Esophagus muscularis mucosa (tissue), 4 donors: ENCODE measurements around the gene TMCC2. TPM values are rescaled to one million over a fixed set of nuclear protein-coding genes. Genes with fewer than 3 reads are reported as not detected.

Experiments
- DNase-seq: peaks from one replicate; pipeline ENCODE4 v3.0.0-alpha.2; 2017; ENCODE audit errors: extremely low spot score
- H3K27ac ChIP-seq, 4 donors: fragments of 200-600 bp; sonication (generic); replicated peaks in 1 of 4; 1 replicate in 3 of 4; 2 replicates in 1 of 4; pipeline ENCODE4 v1.5.1; 2016 to 2019; ENCODE audit warnings: mild to moderate bottlenecking in 1 of 4
- H3K27me3 ChIP-seq, 4 donors: fragments of 200-600 bp; sonication (generic); one replicate each; pipeline versions ENCODE4 v1.5.1 to v1.6.0; 2016 to 2019
- H3K36me3 ChIP-seq, 4 donors: fragments of 200-600 bp; sonication (generic); one replicate each; pipeline ENCODE4 v1.5.1; 2016 to 2019
- H3K4me1 ChIP-seq, 4 donors: fragments of 200-600 bp; sonication (generic); one replicate each; pipeline ENCODE4 v1.5.1; 2016 to 2019
- H3K4me3 ChIP-seq, 4 donors: fragments of 200-600 bp; sonication (generic); 1 replicate in 2 of 4; 2 replicates in 2 of 4; pipeline ENCODE4 v1.5.1; 2016 to 2019; ENCODE audit warnings: mild to moderate bottlenecking in 4 of 4, moderate library complexity in 1 of 4
- H3K9me3 ChIP-seq, 4 donors: fragments of 200-600 bp; sonication (generic); 1 replicate in 3 of 4; 2 replicates in 1 of 4; pipeline ENCODE4 v1.5.1; 2016 to 2019
- EP300 ChIP-seq: sonication (generic); formaldehyde crosslinking; IDR thresholded peaks from one replicate; pipeline ENCODE4 v1.6.1; 2017; ENCODE audit warnings: antibody characterized with exemption
- POLR2A ChIP-seq: fragments of 450-650 bp; IDR thresholded peaks from one replicate; pipeline ENCODE4 v1.6.1; 2017; ENCODE audit warnings: antibody characterized with exemption, moderate library complexity, mild to moderate bottlenecking, low read depth
- POLR2AphosphoS5 ChIP-seq, 2 donors: sonication (generic); formaldehyde crosslinking; IDR thresholded peaks; one replicate each; pipeline ENCODE4 v1.6.1; 2017; ENCODE audit warnings: antibody characterized with exemption in 2 of 2
- WGBS: methylation state at CpG from one replicate; pipeline ENCODE4 v1.1.5; 2018; 5-methylcytosine and 5-hydroxymethylcytosine counted together
- intact Hi-C: fragments of 100-400 bp; cut with DNase I; formaldehyde crosslinking; loops from one replicate; pipeline ENCODE4 v1.15.1; 2023
- total RNA-seq, 4 donors: library from RNA; depleted of rRNA; stranded (reverse); fragments of >200 nt; gene quantifications; one replicate each; pipeline versions ENCODE4 v1.1.0 to v1.2.1, GENCODE V29; 2016
- TF ChIP-seq, protein P1 (sequence below), 3 experiments: fragments of 200-600 bp in 2 of 3; fragments of 450-650 bp in 1 of 3; sonication (generic) in 2 of 3; IDR thresholded peaks; one replicate each; pipeline ENCODE4 v1.5.1; 2017 to 2019; ENCODE audit warnings: antibody characterized with exemption in 3 of 3, mild to moderate bottlenecking in 2 of 3, moderate library complexity in 1 of 3

TMCC2 gene
- total RNA-seq, 4 donors from 2014 or later: 4.1 to 8.2 (median 5.9) TPM

DNA sequence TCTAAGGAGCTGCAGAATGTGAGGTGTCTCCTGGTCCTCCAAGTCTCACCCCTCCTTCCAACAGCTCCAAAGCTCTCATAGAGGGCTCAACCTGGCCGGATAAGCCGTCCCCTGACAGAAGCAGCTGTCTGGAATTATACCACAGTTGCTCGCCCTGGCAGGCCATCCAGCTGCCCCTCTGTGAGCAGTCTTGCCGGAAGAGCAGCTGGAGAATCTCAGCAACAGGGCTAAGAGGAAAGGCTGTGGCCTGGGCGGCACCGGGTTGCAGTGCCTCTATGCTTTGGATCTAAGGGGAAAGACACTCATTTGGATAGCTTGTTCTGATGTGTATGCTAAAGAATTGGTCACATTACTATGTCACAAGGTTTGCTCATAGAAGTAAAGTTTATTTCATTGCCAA is 12.4 kb downstream of the TMCC2 start:
- Histone ChIP-seq H3K27ac (no peak overlapping the region), H3K36me3 (peaks cover 2 to 9% (median 7%) of the 10 kb centered on the region in 4 donors)
- WGBS: 57% methylated on average over 3 of the region's 6 CpGs

DNA sequence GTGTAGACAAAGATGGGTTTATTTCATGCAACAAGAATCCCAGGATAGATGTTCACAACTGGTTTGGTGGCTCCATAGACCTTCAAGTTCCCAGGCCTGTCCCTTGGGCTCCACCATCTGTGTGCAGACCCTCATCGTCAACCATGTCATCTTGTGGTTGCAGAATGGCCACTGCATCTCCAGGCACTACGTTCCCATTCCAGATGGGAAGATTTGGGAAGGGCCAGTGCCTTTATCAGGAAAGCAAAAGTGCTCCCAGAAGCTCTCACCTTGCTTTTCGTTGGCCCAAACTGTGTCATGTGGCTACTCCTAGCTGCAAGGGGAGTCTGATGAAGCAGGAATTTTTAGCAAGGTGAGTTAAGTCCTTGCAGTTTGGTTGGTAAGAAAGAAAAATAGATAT is 12.8 kb downstream of the TMCC2 start:
- Histone ChIP-seq H3K4me1 (peaks cover 6 to 22% (median 12%) of the 10 kb centered on the region in 4 donors), H3K27me3 (no peaks in the 10 kb centered on the region), H3K4me3 (no peak overlapping the region), H3K27ac (no peak overlapping the region), H3K36me3 (peaks cover 2 to 9% (median 7%) of the 10 kb centered on the region in 4 donors), H3K9me3 (no peaks in the 10 kb centered on the region)
- DNase-seq: no peak
- TF ChIP-seq POLR2AphosphoS5 (IDR thresholded peaks at IDR 0.05): no peak
- TF ChIP-seq, protein P1, sequence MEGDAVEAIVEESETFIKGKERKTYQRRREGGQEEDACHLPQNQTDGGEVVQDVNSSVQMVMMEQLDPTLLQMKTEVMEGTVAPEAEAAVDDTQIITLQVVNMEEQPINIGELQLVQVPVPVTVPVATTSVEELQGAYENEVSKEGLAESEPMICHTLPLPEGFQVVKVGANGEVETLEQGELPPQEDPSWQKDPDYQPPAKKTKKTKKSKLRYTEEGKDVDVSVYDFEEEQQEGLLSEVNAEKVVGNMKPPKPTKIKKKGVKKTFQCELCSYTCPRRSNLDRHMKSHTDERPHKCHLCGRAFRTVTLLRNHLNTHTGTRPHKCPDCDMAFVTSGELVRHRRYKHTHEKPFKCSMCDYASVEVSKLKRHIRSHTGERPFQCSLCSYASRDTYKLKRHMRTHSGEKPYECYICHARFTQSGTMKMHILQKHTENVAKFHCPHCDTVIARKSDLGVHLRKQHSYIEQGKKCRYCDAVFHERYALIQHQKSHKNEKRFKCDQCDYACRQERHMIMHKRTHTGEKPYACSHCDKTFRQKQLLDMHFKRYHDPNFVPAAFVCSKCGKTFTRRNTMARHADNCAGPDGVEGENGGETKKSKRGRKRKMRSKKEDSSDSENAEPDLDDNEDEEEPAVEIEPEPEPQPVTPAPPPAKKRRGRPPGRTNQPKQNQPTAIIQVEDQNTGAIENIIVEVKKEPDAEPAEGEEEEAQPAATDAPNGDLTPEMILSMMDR (IDR thresholded peaks at IDR 0.05): no peak
- TF ChIP-seq POLR2A: no peak
- TF ChIP-seq EP300: no peak
- intact Hi-C loops: no loop called here
- WGBS: 97% methylated on average over 3 of the region's 3 CpGs

More for the DNA sequence above, 12.4 kb downstream of the TMCC2 start:
- H3K4me3 ChIP-seq: no peak overlapping the region
- intact Hi-C loops: no loop called here
- H3K27me3 ChIP-seq: no peaks in the 10 kb centered on the region
- no peak for DNase-seq
- TF ChIP-seq EP300 (no peak), POLR2AphosphoS5 (IDR thresholded peaks at IDR 0.05) (no peak), POLR2A (no peak)
- TF ChIP-seq, protein P1 (IDR thresholded peaks at IDR 0.05): no peak
- H3K4me1 ChIP-seq: peaks cover 9 to 27% (median 17%) of the 10 kb centered on the region in 4 donors
- H3K9me3 ChIP-seq: no peaks in the 10 kb centered on the region

DNA sequence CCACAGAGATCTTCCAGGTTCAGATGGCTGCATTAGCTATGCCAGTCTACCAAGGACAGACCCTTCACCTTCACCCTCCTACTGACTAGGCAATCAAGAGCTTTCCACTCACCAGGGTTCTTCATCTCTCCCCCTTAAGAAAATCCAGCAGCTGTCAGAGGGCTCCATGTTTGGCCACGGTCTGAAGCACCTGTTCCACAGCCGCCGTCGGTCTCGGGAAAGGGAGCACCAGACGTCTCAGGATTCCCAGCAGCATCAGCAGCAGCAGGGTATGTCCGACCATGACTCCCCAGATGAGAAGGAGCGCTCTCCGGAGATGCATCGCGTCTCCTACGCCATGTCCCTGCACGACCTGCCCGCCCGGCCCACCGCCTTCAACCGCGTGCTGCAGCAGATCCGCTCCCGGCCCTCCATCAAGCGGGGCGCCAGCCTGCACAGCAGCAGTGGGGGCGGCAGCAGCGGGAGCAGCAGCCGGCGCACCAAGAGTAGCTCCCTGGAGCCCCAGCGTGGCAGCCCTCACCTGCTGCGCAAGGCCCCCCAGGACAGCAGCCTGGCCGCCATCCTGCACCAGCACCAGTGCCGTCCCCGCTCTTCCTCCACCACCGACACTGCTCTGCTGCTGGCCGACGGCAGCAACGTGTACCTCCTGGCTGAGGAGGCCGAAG is 13.8 kb downstream of the TMCC2 start:
- Histone ChIP-seq H3K36me3 (peaks cover 2 to 9% (median 7%) of the 10 kb centered on the region in 4 donors), H3K27ac (no peak overlapping the region), H3K4me1 (peaks cover 2 to 17% (median 8%) of the 10 kb centered on the region in 4 donors), H3K9me3 (no peaks in the 10 kb centered on the region), H3K4me3 (no peak overlapping the region), H3K27me3 (no peaks in the 10 kb centered on the region)
- no peak for DNase-seq
- 96% methylated on average over 22 of the region's 36 CpGs for WGBS
- TF ChIP-seq, protein P1 (IDR thresholded peaks at IDR 0.05): no peak
- TF ChIP-seq POLR2AphosphoS5 (IDR thresholded peaks at IDR 0.05) (no peak), EP300 (no peak), POLR2A (no peak)
- intact Hi-C loops: no loop called here

DNA sequence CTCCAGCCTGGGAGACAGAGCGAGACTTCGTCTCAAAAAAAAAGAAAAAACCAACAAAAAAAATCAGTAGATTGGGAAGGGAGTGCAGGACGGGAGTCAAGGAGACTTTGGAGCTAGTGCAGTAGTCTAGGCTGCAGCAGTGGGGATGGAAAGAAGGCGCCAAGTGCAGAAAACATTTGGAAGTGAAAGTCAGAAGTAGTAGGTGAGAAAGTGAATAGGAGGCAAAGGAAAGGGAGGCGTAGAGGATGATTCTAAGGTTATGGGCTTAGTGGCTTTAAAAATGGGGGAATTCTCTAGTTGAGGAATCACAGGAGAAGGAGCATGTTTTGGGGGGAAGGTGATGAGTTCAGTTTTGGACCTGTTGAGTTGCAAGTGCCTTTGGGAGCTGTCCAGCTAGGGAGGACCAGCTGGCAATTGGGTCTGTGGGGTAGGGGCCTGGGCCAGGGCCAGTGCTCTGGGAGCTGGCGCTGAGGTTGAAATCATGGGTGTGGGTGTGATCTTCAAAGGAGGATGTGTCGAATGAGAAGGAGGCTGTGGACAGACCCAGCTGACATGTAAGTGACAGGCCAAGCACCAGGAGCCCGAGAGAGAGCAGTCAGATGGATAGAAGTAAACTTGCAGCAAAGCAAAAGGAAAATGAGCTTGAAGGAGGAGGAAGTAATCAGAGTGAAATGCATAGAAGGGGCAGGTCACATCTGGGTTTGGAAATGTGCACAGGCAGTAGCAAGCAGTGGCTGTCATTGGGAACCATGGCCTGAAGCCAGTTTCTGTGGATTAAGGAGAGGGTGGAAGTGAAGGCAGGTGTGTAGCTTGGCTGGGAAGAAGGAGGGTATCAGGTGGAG is 15.8 kb downstream of the TMCC2 start:
- Histone ChIP-seq H3K9me3 (no peaks in the 10 kb centered on the region), H3K4me1 (peaks cover 16 to 29% (median 27%) of the 10 kb centered on the region in 4 donors), H3K27me3 (no peaks in the 10 kb centered on the region), H3K4me3 (no peak overlapping the region), H3K36me3 (peaks cover 2 to 9% (median 7%) of the 10 kb centered on the region in 4 donors), H3K27ac (no peak overlapping the region)
- DNase-seq: no peak
- TF ChIP-seq, protein P1 (IDR thresholded peaks at IDR 0.05): no peak
- no peak for TF ChIP-seq POLR2AphosphoS5 (IDR thresholded peaks at IDR 0.05)
- no peak for TF ChIP-seq EP300
- no peak for TF ChIP-seq POLR2A
- intact Hi-C loops: no loop called here
- 93% methylated on average over 8 of the region's 8 CpGs for WGBS
